ENCODE data around the gene FMOD.
"Not testable (repeated sequence)": the region's sequence is repeated elsewhere in the genome, so short reads cannot be mapped to it uniquely, and the experiment has no call there.

Gene FMOD

GRCh38 chr1:203326830-203327683 lies 23.9 kb downstream of the FMOD start:
- peak; percentile 79 to 88 (median 88) for DNase-seq (ENCODE audit: low read depth in 3 of 3)

DNA sequence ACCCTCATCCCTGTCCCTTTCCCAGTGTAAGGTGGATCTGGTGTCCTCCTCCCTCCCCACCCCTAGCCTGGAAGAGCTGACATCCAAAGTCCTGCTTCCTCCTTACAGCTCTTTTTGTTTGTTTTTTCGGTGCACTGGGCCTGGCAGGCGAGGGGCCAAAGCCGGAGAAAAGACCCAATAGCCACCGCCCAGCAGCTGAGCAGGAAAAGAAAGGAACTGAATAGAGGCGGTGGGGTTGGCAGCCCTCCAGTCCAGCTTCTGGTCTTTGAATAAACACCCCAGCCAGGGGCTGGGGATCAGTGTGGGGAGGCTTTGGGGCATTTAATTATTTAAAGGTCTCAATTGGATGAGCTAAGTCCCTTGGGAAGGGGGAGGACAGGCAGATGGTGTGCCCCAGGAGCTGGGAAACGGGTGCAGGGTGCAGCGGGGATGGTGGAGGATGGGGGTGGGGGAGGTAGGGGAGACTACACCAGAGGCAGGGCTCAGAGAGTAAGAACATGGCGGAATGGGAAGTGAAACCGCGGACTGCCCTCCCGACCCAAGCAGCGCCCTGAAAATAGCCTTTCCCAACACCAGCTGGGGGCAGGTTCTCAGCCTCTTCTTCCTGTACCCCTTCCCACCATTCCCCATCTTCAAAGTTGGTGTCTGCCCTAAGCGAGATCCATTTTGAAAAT lies 25.4 kb downstream of the FMOD start:
- no peak for DNase-seq (ENCODE audit: low read depth in 3 of 3)

DNA sequence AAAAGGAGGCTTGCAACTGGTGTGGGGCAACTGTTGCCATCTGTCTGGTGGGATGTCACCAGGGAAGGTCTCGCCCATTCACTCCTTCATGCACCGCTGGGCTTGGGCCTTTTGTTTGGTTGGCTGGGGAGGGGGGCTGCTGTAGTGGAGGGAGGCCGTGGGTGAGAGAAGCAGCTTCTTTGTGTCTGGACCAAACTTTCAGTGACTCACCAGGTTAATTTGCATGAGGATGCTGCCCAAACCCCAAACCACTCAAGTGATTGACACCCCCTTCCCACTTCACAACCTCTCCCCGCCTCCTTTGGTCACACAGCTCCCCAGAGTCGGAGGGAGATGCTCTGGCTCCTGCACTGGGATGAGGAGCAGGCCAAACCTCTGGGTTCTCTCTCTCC lies 25.9 kb downstream of the FMOD start:
- DNase-seq (ENCODE audit: low read depth in 3 of 3), result peak in 1 of 3 donors; percentile 53

DNA sequence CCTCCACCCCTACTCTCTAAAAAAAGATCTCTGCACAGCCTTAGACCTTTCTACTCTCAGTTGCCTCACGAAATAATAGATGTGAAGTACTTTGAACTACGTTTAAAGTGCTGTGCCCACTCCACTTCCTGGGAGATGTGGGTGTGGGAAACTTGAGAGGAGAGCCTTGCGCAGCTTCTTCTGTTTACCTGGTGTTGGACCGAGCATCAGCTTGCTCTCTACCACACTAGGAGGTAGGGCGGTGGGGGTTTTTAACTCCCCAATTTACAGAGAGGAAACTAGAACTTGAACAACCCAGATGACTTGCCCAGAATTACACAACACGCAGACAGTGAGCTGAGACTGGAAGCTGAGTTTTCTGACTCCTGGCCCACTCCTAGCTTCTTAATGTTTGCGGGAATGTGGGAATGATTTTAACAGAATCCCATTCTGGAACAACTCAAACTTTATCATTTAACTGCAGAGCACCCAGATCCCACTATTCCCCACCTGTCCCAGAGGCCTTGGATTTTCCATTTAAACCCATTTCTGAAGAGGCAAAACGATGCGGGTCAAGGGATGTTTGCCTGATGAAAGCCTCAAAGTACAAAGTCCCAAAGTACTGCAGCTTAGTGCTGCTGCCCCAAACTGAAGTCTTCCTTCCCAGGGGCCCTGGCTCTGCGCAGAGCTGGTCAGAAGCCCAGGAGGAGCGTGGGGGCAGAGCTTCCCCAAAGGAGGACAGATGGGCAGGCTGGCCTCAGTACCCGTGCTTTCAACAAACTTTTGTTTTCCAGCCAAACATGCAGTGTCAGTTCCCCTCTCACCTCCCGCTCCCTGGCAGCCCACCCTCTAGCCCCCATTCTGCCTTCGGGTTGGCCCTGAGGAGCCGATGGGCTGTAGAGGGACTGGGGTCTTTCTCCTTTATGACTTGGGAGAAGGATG lies 26.6 kb downstream of the FMOD start:
- peak in 1 of 3 donors; percentile 23 for DNase-seq (ENCODE audit: low read depth in 3 of 3)

DNA sequence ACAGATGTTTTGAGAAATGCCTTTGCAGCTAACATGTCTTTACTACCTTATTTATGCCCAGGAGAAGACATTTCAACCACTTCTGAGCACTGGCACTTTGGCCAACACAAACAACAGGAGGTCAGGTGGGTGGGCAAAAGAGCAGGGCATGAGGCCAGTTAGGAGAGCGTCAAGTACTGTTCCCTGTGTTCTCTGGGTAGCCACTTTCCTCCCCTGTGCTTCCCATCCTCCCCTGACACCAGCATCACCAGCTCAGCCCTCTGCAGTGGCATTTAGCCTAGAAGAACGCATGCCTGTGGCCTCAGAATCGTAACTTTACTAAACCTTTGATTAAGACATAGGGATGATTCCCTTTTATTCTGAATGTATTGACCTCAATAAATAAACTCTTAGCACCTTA lies 27.3 kb downstream of the FMOD start:
- DNase-seq (ENCODE audit: low read depth in 3 of 3), result no peak

DNA sequence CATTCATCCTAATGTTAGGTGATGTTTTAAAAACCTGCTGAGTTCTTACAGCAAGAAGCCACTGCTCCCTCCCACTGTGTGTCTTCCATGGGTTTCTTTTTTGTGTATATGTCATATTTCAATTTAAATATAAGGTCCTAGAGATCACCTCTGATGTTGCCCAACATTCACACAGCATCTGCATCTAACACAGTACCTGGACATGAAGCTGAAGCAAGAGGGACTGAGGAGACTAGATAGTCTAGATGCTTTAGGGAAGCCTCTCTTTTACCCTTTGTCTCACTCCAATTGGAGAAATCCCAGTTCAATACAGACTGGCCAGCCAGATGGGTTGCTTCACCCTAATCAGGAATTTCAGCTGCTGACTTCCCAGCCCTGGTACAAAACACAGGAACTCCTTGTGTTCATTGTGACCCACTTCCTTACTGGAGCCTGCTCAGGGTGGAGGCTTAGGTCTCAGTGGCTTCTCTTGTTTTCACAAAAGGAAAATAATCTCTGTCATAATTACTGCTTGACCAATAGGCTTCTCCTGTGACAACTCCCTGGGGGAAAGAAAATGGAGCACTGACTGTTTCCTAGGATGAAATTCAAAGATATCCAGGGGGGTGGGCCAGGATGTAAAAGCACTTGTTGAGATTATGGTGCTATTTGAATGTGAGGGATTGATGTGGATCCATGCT lies 28.3 kb downstream of the FMOD start:
- DNase-seq (ENCODE audit: low read depth in 3 of 3), result no peak

DNA sequence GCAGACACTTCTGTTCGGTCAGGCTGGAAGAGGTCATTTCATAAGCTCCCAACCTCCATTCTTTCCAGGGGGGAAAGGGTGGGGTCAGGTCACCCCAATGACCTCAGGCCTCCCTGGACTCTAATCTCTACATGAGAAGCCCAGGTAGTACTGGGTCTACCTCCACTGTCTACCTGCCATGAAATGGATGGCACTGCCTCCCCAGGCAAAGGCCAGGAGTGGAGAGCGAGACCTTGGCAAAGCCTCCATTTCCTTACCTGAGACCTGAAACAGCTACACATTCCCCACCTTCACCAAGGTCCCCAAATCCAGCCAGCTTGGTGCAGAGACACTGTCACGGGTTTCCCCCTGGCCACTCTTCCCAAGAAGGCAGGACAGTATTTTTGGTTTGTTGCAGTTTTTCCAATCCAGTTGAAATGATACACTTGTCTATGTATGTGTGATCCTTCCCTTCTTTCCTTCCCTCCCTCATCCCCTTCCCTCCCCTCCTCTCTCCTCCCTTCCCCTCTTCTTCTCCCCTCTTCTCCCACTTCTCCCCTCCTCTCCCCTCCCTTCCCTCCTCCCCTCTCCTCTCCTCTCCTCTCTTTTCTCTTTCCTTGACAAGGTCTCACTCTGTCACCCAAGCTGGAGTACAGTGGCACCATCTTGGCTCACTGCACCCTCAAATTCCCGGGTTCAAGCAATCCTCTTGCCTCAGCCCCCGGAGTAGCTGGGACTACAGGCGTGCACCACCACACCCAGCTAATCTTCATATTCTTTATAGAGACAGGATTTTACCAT lies 29.5 kb downstream of the FMOD start:
- DNase-seq (ENCODE audit: low read depth in 3 of 3), result no peak

DNA sequence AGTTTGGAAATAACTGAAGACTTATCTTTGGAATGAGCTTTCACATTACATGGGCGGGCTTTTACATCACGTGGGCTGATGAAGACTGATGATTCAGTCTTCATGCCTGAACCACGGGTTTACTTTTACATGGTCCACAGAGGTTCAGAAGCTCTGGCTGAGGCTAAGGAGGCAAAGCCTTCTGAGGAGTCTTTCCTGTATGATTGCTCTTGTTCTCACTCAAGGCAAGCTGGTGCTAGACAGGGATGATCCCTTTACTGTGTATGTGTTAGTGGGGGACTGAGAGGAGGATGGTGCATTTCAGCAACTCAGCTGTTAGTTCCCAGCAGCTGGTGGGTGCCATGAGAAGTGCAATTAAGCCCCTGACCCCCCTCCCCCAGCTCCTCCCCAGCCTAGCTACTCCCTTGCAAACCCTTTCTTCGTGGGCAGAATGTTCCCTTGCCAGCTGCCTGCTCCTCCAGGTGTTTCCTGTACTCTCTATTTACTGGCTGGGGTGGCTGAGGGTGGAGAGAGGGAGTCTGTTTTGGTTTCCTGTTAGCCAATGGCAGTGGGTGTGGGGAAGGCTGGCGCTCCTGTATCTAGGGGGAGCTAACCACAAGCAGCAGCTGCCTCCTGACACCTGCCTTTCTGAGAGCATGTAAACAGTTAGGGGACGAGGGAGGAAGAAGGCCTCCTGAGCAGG lies 30.2 kb downstream of the FMOD start:
- peak in 1 of 3 donors; percentile 31 for DNase-seq (ENCODE audit: low read depth in 3 of 3)

- no peak for DNase-seq (ENCODE audit: low read depth in 3 of 3)
Observed at GRCh38 chr1:203318229-203318517, 32.7 kb downstream of the FMOD start.

- no peak for DNase-seq (ENCODE audit: low read depth in 3 of 3)
Observed at GRCh38 chr1:203317429-203318228, 33.3 kb downstream of the FMOD start.

GRCh38 chr1:203316626-203317093 lies 34.3 kb downstream of the FMOD start:
- no peak for DNase-seq (ENCODE audit: low read depth in 3 of 3)

GRCh38 chr1:203314025-203314759 lies 36.7 kb downstream of the FMOD start:
- not testable (repeated sequence) for DNase-seq (ENCODE audit: low read depth in 3 of 3)

GRCh38 chr1:203311368-203312301 lies 39.3 kb downstream of the FMOD start:
- no peak for DNase-seq (ENCODE audit: low read depth in 3 of 3)

DNA sequence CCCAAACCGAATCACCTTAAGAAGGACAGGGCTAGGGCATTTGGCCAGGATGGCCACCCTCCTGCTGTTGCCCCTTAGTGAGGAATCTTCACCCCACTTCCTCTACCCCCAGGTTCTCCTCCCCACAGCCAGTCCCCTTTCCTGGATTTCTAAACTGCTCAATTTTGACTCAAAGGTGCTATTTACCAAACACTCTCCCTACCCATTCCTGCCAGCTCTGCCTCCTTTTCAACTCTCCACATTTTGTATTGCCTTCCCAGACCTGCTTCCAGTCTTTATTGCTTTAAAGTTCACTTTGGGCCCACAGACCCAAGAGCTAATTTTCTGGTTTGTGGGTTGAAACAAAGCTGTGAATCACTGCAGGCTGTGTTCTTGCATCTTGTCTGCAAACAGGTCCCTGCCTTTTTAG lies 42.0 kb downstream of the FMOD start:
- DNase-seq (ENCODE audit: low read depth in 3 of 3), result no peak

- DNase-seq (ENCODE audit: low read depth in 3 of 3), result no peak
Observed at GRCh38 chr1:203308328-203308922, 42.5 kb downstream of the FMOD start.

- no peak for DNase-seq (ENCODE audit: low read depth in 3 of 3)
Observed at GRCh38 chr1:203307641-203308126, 43.2 kb downstream of the FMOD start.

- DNase-seq (ENCODE audit: low read depth in 3 of 3), result no peak
Observed at GRCh38 chr1:203306965-203307541, 43.9 kb downstream of the FMOD start.
